Uterus (tissue), 2 donors: Measurements from ENCODE around the gene CFAP74.

ENCODE experiments used
- POLR2A ChIP-seq, 2 donors: fragments of 450-650 bp; IDR thresholded peaks; one replicate each; pipeline ENCODE4 v1.6.1; 2016; ENCODE audit warnings: antibody characterized with exemption in 2 of 2, mild to moderate bottlenecking in 1 of 2, moderate library complexity in 1 of 2
- TF ChIP-seq, protein P1 (sequence below), 4 experiments: fragments of 200-600 bp in 2 of 4; fragments of 450-650 bp in 2 of 4; sonication (generic) in 2 of 4; IDR thresholded peaks; one replicate each; pipeline ENCODE4 v1.5.1; 2016 to 2019; ENCODE audit warnings: antibody characterized with exemption in 4 of 4, mild to moderate bottlenecking in 2 of 4, moderate library complexity in 1 of 4

DNA sequence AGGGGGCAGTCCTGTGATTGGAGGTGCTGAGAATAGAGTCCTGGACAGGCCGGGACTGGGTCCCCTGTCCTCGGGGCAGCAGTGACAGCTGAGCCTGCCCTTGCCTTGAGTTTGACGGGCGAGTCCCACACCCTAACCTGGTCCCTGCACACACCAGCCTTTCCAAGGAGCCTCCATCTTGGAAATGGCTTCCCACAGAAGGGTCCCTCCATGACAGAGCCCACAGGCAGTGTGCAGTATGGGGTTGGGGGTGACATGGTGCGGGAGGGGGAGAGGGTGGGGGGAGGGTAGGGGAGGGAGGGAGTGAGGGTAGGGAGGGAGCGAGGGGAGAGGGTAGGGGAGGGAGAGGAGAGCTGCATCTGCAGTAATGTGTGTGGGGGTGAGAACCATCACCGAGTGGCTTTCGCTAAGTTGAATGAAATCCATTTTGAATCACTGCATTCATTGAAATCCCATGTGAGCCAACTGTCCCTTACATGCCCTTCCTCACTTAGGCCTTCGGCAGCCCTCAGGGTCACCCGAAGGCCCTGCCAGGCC lies 74.4 kb downstream of the CFAP74 start:
- TF ChIP-seq POLR2A (IDR thresholded peaks at IDR 0.05), result no peak
- TF ChIP-seq, protein P1, sequence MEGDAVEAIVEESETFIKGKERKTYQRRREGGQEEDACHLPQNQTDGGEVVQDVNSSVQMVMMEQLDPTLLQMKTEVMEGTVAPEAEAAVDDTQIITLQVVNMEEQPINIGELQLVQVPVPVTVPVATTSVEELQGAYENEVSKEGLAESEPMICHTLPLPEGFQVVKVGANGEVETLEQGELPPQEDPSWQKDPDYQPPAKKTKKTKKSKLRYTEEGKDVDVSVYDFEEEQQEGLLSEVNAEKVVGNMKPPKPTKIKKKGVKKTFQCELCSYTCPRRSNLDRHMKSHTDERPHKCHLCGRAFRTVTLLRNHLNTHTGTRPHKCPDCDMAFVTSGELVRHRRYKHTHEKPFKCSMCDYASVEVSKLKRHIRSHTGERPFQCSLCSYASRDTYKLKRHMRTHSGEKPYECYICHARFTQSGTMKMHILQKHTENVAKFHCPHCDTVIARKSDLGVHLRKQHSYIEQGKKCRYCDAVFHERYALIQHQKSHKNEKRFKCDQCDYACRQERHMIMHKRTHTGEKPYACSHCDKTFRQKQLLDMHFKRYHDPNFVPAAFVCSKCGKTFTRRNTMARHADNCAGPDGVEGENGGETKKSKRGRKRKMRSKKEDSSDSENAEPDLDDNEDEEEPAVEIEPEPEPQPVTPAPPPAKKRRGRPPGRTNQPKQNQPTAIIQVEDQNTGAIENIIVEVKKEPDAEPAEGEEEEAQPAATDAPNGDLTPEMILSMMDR (IDR thresholded peaks at IDR 0.05), result no peak
